Activated CD8-positive, alpha-beta T cell treated with anti-CD3 and anti-CD28 coated beads for 36 hours (primary cell): ENCODE results near the gene BUD31. TPM values are rescaled to one million over a fixed set of nuclear protein-coding genes. Genes with fewer than 3 reads are reported as not detected.

Experiments
- ATAC-seq: fragments of 200-7000 bp; cut with Tn5 transposase; one replicate; pipeline ENCODE4 v1.10.0; 2021; ENCODE audit warnings: mild to moderate bottlenecking, moderate library complexity
- CTCF ChIA-PET: fragments of 350-600 bp; sonication (Branson Sonifier 250); formaldehyde crosslinking; loops from one replicate; lab custom pipeline; 2021; ENCODE audit warnings: antibody characterized with exemption; lab: Charles Lee
- POLR2A ChIA-PET: fragments of 350-600 bp; sonication (Branson Sonifier 250); formaldehyde crosslinking; loops from one replicate; lab custom pipeline; 2021; ENCODE audit warnings: antibody characterized with exemption; lab: Charles Lee
- DNase-seq: peaks from one replicate; pipeline ENCODE4 v3.0.0-alpha.2; 2020
- H3K27ac Mint-ChIP-seq: one replicate; pipeline ENCODE4 v1.8.0; 2021; ENCODE audit warnings: mild to moderate bottlenecking, mixed read lengths
- H3K27me3 Mint-ChIP-seq: one replicate; pipeline ENCODE4 v1.8.0; 2021; ENCODE audit warnings: mixed read lengths
- H3K36me3 Mint-ChIP-seq: one replicate; pipeline ENCODE4 v1.8.0; 2021; ENCODE audit warnings: low read depth, mixed read lengths
- H3K4me1 Mint-ChIP-seq: one replicate; pipeline ENCODE4 v1.8.0; 2021; ENCODE audit warnings: low read depth, mixed read lengths
- H3K4me3 Mint-ChIP-seq: one replicate; pipeline ENCODE4 v1.8.0; 2021; ENCODE audit warnings: mild to moderate bottlenecking, moderate library complexity, mixed read lengths
- H3K9me3 Mint-ChIP-seq: one replicate; pipeline ENCODE4 v1.8.0; 2021; ENCODE audit warnings: mixed read lengths
- intact Hi-C: fragments of 100-400 bp; cut with micrococcal nuclease; formaldehyde crosslinking; loops from one replicate; pipeline ENCODE4 v1.10.0; 2022
- total RNA-seq, 2 experiments: library from RNA; stranded (reverse); gene quantifications; one replicate each; pipeline ENCODE4 v1.2.3, GENCODE V29; 2021
- TF ChIP-seq, protein P1 (sequence below): fragments of 200-600 bp; IDR thresholded peaks from one replicate; pipeline ENCODE4 v1.8.0; 2022; ENCODE audit warnings: antibody characterized with exemption, mild to moderate bottlenecking

Gene BUD31
- total RNA-seq, 2 experiments from 2014 or later = 118 to 124 TPM

DNA sequence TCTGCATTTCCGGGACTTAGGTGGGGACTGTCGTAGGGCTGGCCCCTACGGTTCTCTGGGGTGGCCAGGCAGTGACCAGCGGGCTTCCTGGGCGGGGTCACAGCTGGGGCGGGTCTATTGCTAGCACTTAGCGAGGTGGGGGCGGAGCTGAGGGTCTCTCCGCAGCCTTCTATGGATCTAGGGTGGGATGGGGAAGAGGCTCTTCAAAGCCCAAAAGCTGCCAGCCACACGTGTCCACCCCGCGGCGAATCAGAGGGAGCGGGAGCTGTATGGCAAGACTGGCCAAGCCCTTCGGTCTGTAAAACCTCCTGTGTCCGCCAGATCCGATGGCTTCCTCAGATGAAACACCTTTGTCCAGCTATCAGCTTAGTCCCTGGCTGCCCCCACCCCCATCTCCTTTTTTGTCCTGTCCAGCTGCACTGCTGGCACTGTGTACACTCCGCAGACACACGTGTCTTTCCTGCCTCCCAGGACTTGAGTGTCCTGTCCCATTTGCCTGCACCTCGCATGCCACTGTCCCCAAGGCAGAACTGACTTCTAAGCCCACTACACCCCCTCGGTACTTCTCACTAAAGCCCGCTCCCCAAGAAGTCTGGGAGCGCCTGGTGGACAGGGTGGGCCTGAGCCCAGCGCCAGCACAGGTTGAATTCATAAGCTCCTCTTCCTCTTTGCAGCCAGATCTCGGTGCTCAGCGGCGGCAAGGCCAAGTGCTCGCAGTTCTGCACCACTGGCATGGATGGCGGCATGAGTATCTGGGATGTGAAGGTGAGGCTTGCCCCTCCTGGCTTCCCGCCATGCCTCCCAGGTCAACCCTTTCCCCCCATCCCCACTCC, 15.2 kb upstream of the BUD31 start:
- TF ChIP-seq, protein P1, sequence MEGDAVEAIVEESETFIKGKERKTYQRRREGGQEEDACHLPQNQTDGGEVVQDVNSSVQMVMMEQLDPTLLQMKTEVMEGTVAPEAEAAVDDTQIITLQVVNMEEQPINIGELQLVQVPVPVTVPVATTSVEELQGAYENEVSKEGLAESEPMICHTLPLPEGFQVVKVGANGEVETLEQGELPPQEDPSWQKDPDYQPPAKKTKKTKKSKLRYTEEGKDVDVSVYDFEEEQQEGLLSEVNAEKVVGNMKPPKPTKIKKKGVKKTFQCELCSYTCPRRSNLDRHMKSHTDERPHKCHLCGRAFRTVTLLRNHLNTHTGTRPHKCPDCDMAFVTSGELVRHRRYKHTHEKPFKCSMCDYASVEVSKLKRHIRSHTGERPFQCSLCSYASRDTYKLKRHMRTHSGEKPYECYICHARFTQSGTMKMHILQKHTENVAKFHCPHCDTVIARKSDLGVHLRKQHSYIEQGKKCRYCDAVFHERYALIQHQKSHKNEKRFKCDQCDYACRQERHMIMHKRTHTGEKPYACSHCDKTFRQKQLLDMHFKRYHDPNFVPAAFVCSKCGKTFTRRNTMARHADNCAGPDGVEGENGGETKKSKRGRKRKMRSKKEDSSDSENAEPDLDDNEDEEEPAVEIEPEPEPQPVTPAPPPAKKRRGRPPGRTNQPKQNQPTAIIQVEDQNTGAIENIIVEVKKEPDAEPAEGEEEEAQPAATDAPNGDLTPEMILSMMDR = no peak
- peaks cover 21% of the 10 kb centered on the region for H3K4me1 Mint-ChIP-seq
- no peaks in the 10 kb centered on the region for H3K27me3 Mint-ChIP-seq
- intact Hi-C loops = no loop called here
- H3K9me3 Mint-ChIP-seq = no peaks in the 10 kb centered on the region
- ChIA-PET CTCF (interaction anchor here (1.0 to 2.3 kb wide), 5 partner anchors 12 to 28 kb away, joined by 3 to 9 read pairs (median 4); partner anchors contain the start of genes BUD31 and PDAP1), POLR2A (interaction anchor here (0.7 to 3.6 kb wide), 12 partner anchors 8 to 80 kb away, joined by 3 to 50 read pairs (median 3); partner anchors contain the start of genes BUD31 and PDAP1)
- H3K36me3 Mint-ChIP-seq = peaks cover 51% of the 10 kb centered on the region
- H3K4me3 Mint-ChIP-seq = peak overlapping the region; percentile 58
- DNase-seq = no peak
- peak overlapping the region; percentile 87 for H3K27ac Mint-ChIP-seq
- ATAC-seq = no peak

DNA sequence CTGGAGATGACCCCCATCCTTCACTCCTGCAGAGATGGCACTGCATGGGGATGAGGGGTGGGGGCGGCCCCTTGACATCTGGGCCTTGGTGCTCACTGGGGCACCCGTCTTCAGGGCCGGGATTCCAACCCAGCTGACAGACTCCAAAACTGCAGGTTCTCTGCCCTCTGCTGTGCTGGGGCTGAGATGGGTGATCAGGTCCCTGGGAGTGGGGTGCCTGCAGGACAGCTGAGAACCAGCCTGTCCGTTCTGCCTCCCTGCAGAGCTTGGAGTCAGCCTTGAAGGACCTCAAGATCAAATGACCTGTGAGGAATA, 14.6 kb upstream of the BUD31 start:
- TF ChIP-seq, protein P1 = no peak
- Mint-ChIP-seq H3K9me3 (no peaks in the 10 kb centered on the region), H3K36me3 (peaks cover 55% of the 10 kb centered on the region), H3K4me1 (peaks cover 25% of the 10 kb centered on the region), H3K27ac (peak overlapping the region; percentile 16), H3K27me3 (no peaks in the 10 kb centered on the region), H3K4me3 (no peak overlapping the region)
- POLR2A ChIA-PET = interaction anchor here (0.7 to 3.6 kb wide), 10 partner anchors 8 to 46 kb away, joined by 3 to 50 read pairs (median 4); partner anchors contain the start of genes BUD31 and PDAP1
- no peak for DNase-seq
- intact Hi-C loops = no loop called here
- CTCF ChIA-PET = interaction anchor here (1.3 to 1.8 kb wide), 3 partner anchors 11 to 15 kb away, joined by 3 to 4 read pairs (median 4); partner anchors contain the start of genes BUD31 and PDAP1
- ATAC-seq = no peak

DNA sequence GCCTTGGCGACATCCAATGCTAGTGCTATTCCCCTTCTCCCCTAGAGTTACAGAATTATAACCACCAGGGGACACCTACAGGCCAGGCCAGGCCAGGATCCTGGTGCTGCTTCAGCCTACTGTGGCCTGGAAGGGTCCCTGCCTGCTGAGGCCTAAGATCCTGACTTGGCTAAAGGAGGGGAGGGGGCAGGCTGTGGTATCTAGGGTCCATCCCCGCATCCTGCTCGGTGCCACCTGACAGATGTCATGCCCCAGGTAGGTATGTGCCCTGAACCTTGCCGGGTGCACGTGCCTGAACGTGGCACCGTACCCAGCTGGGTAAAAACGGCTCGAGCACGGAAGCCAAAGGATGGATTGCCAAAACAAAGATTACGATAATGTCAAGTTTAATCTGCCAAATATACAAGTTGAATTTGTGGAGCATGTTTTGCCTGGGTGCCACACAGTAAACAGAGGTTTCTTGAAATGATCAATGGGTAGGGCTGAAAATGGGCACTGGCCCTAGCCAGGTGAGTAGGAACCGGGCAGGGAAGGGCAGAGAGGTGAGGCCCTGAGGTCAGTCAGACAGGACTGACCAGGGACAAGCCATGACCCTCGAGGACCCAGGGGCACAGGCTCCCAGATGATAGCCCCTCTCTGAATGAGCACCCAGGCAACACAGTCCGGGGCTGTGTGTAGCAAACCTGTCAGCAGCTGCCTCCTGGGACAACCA, 13.0 kb upstream of the BUD31 start:
- peaks cover 25% of the 10 kb centered on the region for H3K4me1 Mint-ChIP-seq
- H3K36me3 Mint-ChIP-seq = peaks cover 58% of the 10 kb centered on the region
- DNase-seq (no peak), ATAC-seq (no peak)
- intact Hi-C loops = no loop called here
- no peak overlapping the region for H3K4me3 Mint-ChIP-seq
- TF ChIP-seq, protein P1 = no peak
- CTCF ChIA-PET = interaction anchor here (1.5 kb wide), 1 partner anchor 9 kb away, joined by 4 read pairs; no protein-coding TSS in a partner anchor
- H3K27ac Mint-ChIP-seq = peak overlapping the region; percentile 45
- POLR2A ChIA-PET = interaction anchor here (1.1 to 5.1 kb wide), 3 partner anchors 10 to 14 kb away, joined by 3 to 58 read pairs (median 4); partner anchors contain the start of genes BUD31 and PDAP1
- no peaks in the 10 kb centered on the region for H3K27me3 Mint-ChIP-seq
- no peaks in the 10 kb centered on the region for H3K9me3 Mint-ChIP-seq

DNA sequence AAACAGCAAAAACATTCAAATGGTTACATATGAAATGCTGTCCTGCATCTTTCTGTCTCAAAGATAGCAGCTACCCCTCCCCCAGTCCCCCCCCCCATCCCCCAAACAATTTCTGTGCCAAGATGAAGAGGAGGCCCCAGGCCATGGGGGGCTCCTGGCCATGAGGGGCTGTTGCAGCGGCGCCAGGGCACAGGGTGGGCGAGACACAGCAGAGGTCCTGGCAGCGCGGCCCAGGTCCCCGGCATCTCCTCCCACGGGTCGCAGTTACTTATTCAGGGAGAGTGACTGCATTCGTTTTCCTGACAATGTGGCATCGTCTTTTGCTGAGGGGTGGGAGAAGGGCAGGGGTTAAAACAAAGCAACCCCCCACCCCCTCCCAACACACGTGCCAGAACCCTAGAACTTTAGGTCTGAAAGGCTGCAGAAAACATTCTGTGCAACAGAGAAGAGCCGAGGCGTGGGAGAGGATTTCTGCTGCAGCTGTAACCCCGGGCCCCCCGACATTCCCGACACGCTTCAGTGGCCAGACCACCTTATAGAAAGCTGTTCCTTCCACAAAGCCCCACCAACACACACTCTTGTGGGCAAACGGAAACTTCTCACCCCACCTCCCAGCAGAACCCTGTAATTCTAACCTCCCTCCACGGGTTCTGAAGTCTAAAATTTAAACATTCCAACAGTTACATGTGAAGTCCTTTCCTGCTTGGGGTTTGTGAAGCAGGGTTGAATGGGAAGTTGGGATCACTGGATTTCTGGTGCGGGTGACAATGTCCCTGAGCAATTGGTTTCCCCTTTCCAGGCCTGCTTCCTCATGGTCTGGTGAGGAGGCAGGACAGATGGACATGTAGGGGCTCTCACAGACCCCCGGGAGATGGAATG, 12.1 kb upstream of the BUD31 start:
- peaks cover 59% of the 10 kb centered on the region for H3K36me3 Mint-ChIP-seq
- CTCF ChIA-PET = interaction anchor here (1.5 kb wide), 1 partner anchor 9 kb away, joined by 4 read pairs; no protein-coding TSS in a partner anchor
- intact Hi-C loops = no loop called here

More for the DNA sequence above, 12.1 kb upstream of the BUD31 start:
- TF ChIP-seq, protein P1 = no peak
- H3K9me3 Mint-ChIP-seq = no peaks in the 10 kb centered on the region
- peak overlapping the region; percentile 45 for H3K27ac Mint-ChIP-seq
- H3K4me1 Mint-ChIP-seq = peaks cover 28% of the 10 kb centered on the region
- ATAC-seq (no peak), DNase-seq (no peak)
- no peaks in the 10 kb centered on the region for H3K27me3 Mint-ChIP-seq
- H3K4me3 Mint-ChIP-seq = no peak overlapping the region
- POLR2A ChIA-PET = interaction anchor here (1.1 to 5.1 kb wide), 2 partner anchors 10 to 12 kb away, joined by 3 to 58 read pairs; partner anchors contain the start of genes BUD31 and PDAP1
